SH-SY5Y (cell line): ENCODE measurements around the gene UBE2D2.

Experiments
- GATA2 ChIP-seq: IDR thresholded peaks from 2 replicates; pipeline ENCODE4 v1.6.1; 2011; ENCODE audit warnings: mild to moderate bottlenecking, low read depth, low read length
- GATA3 ChIP-seq: IDR thresholded peaks from 2 replicates; pipeline ENCODE4 v1.6.1; 2011; ENCODE audit warnings: low read depth, mild to moderate bottlenecking, low read length, moderate library complexity

DNA sequence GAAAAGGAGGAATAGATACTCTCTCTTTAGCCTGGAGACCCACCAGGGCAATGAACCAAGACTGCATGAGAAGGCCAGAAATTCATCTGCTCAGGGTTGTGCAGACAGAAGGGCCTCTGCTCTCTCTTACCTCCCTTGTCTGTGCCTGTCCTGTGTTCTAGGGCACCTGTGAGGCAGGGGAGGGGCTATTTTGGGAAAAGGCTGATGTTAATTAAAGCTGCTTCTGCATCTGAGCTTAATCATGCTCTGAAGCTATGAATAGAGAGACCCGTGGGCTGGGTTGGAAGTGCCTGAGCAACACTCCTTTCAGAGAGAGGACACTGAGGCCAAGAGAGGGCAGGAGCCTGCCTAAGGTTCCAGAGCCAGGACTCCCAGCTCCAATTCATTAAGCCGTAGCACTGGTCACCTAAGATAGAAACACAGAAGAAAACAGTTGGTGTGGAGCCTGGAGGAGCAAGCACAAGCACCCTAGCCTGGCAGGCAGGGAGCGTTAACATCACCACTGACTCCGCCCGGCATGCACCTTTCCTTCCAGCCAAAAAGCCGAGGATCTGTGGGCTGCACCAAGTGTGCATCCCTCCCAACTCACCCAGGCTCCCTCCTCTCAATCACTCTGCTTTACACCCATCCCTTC is 47.2 kb upstream of the UBE2D2 start:
- TF ChIP-seq GATA2 (no peak), GATA3 (no peak)
